Activated gamma-delta T cell treated with Interleukin-2 at 50 U/mL for 16 hours (primary cell): Measurements from ENCODE around the gene EPB41L3.
"Not testable (repeated sequence)": the region's sequence is repeated elsewhere in the genome, so short reads cannot be mapped to it uniquely, and the experiment has no call there.

Experiments used
- DNase-seq: peaks from one replicate; pipeline ENCODE4 v3.0.0-alpha.2; 2020

Gene EPB41L3

GRCh38 chr18:5543773-5544389 is at the start of gene EPB41L3:
Gene EPB41L3 (minus strand): TSS chr18:5543997. CDS start chr18:5489183, 54,814 bp downstream.
- no peak for DNase-seq

GRCh38 chr18:5588529-5588928 is 44.7 kb upstream of the EPB41L3 start:
- no peak for DNase-seq

DNA sequence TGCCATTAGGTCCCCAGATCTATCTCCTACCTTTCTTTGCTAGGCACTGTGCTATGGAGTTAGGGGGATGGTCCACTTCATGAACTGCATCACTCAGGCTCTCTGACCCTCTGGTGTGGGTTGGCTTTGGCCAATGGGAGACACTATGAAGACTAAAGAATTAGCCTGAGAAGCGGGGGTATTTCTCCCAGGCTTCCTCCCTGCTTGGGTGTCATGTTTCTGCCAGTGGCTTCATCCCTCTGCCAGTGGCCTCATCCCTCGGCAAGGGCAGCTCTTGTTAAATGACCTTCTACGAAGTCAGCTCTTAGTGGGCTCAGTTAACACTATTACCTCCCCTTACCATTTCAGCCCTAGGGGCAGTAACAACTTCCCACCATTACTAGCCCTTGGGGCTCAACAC is 41.9 kb upstream of the EPB41L3 start:
- no peak for DNase-seq

DNA sequence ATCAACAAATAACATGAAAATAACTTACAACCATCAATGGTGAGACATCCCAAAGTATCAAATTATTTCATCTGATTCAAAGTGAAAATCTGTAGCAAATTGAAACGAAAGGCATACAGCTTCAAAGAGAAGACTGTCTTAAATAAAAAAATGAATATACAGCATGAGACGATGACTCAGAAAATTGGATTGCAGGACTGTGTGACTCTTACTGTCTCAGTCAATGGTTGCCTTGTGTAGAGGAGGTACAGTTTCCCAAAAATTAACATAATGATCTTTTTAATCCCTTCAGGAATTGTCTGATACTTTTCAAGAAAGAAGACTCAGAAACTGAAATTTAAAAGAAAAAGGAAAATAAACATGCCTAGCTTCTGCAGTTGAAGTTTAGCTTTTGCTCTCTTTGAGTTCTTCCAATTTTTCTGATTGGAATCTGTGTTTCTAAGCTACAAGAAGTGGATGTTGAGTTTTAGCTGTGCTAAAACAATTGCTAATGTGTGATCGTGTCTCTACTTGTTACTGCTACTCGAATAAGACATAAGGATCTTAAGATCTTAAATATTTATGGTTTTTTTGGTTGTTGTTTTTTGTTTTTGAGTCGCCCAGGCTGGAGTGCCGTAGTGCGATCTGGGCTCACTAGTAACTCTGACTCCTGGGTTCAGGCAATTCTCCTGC is 41.1 kb upstream of the EPB41L3 start:
- DNase-seq = no peak

- no peak for DNase-seq
These were observed 39.3 kb upstream of the EPB41L3 start for GRCh38 chr18:5582849-5583681.

DNA sequence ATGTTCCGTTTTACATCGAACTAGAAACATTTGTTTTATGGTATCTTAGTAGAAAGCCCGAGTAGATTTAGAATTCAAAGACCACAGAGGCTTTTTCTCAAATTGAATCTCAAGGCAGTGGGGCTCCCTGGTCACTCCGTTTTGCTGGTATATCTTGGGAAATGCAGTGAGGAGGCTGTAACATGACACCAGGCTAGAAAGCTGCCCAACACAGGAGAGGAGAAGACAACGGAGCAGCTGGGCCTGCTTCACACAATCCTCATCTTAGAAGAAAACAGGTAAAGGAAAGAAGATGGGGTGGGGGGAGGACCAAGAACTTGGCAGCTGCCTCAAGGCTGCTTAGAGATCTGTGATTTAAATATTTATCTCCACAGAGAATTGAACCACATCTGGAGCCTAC is 38.3 kb upstream of the EPB41L3 start:
- no peak for DNase-seq

GRCh38 chr18:5574843-5575242 is 31.0 kb upstream of the EPB41L3 start:
- no peak for DNase-seq

- no peak for DNase-seq
These were observed 27.9 kb upstream of the EPB41L3 start for GRCh38 chr18:5571666-5572065.

DNA sequence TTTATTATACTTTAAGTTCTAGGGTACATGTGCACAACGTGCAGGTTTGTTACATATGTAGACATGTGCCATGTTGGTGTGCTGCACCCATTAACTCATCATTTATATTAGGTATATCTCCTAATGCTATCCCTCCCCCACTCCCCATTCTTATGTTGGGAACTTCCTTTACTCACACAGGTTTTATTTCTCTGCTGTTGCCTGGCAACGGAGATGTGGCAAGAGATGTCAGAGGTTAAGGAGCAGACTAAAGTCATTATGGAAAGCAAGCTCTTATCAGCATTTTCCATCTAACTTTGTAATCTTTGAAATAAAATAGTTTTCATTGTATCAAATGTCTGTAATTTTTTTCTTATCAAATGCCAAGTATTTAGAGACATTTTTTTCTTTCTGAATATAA is 26.8 kb upstream of the EPB41L3 start:
- not testable (repeated sequence) for DNase-seq

DNA sequence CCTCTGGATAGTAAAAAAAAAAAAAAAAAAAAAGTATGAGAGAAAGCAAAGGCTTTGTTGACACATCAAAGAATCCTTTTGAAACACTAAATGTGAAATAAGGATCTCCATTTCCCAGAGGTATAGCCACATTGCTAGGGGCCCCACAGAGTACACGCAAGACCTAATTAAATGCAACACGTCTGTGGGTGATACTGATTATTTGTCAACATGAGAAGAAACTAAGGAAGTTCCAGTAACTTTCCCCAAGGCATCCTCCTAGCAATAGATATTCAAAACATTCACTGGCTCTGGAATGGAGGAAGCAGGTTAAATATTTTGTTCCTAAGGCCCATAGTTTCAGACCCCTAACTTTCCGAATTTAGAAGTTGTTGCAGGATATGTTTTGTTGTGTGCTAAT is 24.6 kb upstream of the EPB41L3 start:
- no peak for DNase-seq

GRCh38 chr18:5558851-5559250 is 15.1 kb upstream of the EPB41L3 start:
- DNase-seq = no peak

DNA sequence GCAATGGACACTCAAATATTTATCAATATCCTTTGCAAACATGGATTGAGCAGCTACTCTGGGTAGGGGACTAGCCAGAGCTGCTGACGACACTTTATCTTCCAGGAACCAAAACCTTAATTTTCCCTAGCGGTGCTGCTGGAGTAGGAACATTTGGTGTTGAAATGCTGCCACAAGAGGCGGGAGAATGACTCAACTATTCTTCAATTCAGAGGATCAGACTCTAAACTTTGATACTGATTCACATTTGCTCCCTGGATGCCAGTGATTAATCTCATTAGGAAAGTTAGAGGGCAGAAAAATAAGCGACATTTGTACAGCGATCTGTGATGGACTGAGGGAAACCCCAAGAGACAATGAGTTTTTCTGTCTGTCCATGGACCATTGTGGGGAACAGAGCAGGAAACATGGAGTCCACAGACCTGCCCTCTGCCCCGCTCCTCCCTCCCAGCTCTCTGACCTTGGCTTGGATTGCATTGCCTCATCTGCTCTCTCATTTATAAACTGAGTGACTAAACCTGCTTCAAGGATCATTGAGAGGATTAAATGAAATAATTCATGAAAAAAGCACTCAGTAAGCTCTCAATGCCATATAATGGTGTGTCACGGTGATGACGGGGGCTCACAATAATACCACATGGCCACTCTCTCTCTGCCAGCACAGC is 12.6 kb upstream of the EPB41L3 start:
- DNase-seq = no peak

DNA sequence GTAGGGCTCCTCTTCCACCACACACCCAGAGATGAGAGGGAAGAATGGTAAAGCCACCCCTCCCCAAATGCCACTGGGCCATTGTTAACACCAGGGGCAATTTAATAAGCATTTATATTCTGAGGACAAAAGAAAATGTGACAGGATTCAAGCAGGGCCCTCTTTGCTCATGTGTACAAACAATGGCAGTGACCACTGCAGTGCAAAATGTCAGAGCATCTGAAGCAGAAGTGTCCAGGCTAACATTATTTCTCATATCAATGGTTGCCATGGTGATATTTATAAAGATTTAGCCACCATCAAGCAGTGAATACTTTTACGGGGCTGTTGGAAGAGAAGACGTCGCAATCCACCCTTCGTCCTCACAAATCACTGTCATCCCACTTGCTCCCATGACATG is 10.8 kb upstream of the EPB41L3 start:
- no peak for DNase-seq

- DNase-seq = no peak
These were observed 2.9 kb upstream of the EPB41L3 start for GRCh38 chr18:5546660-5547059.

DNA sequence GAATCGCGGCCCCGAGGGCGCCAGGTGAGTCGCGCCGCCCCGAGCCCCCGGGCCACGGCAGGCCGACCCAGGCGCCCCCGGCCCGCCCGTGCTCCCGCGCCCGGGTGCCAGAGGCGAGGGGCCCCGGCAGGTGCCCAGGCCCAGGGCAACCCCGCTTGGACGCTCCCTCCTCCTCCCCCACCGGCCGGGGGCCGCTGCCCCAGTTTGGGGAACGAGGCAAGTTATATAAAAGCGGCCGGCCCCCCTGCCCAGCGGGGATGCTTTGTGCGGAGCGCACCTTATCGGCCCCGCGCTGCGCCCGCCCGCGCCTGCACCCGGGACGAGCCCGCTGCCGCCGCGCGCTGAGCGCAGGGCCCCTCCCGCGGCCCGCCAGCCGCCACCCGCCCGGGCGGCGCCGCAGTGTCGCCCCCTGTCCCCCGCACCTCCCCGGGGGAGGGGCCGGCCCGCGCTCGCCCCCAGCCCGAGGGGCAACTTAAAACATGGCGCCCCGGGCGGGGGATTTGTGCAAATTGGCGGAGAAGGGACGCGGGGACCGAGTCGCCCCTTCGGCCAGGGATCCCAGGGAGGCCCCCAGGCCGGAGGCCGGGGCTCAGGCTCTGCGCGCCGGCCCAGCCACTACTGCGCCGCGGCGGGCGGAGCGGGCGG is 639 bp downstream of the EPB41L3 start:
- no peak for DNase-seq

DNA sequence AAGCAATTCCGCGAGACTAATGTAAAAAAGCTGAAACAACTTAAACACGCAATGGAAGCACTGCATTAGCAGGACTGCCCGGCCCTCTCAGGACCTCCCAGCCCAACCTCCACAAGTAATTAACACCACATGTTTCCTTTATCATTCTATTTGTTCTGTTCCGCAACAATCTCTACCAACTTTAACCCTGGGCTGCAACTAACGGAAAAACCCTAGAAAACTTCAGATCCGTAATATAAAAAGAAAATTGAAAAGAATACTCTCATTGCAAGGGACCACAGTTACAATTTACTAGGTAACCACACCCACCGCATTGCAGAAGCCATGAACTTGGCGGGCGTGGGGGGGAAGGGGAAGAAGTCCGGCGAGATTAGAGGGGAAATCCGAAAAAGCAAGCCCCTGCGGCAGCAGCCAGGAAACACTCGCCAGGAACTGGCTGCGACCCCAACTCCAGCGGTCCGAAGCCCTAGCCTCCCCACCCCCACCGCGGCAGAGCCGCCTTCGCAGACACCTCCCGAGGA is 1.2 kb downstream of the EPB41L3 start:
- no peak for DNase-seq

GRCh38 chr18:5541644-5542043 is 2.2 kb downstream of the EPB41L3 start:
- DNase-seq = no peak

- no peak for DNase-seq
These were observed 4.4 kb downstream of the EPB41L3 start for GRCh38 chr18:5539391-5539790.

- DNase-seq = no peak
These were observed 5.3 kb downstream of the EPB41L3 start for GRCh38 chr18:5538544-5538943.

DNA sequence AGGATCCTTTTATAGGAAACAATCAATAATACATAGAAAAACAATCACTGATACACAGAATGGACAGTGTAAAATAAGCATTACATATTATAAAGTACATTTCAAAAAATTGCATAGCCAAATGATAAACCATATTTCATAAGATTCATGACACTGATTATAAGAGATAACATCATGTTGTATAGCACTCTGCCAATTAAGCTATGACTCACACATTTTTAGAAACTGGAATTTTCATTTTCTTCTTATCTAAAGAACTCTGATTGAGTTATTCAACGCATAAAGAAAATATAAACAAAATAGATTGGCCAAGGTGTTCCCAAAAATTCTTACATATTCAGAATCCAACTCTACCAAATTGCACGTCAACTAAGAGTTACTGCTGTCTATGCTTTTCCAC is 5.9 kb downstream of the EPB41L3 start:
- no peak for DNase-seq

DNA sequence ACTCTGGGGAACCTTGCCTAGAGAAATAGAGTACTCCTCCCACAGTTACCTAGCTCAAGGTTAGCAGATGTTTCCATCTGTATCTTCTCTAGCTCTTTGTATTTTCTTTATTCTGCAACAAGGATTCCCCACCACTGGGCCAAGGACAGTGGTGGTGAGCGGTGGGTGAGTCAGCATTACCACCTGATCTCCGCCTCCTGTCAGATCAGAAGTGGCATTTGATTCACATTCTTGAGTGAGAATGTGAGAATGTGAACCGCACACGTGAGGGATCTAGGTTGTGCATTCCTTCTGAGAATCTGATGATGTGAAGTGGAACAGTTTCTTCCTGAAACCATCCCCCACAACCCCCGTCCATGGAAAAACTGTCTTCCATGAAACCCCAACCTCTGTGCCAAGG is 9.0 kb downstream of the EPB41L3 start:
- DNase-seq = no peak

DNA sequence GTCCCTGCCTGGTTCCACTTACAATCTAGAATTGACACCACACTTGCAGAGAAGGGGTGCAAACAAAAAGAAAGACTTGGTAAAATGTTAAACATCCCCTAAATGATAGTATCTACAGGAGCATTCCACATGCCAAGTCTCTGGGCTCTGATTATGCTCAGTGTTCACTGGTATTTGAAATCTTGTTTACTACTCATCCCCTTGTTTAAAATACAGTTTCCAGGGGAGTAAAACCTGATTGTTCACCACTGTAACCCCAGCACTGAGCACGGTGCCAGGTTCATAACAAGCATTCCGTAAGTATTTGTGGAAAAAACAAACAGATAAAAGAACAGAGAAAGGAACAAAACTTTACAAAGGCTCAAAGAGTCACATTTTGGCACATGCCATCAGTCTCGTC is 11.7 kb downstream of the EPB41L3 start:
- DNase-seq = no peak
